Measurements from ENCODE around the gene HLA-A.

HLA-A gene

GRCh38 chr6:29933955-29934354 lies 8.4 kb upstream of the HLA-A start:
- in situ Hi-C loops (cut with MboI; ENCODE audit: low sequenced_read_pairs): no loop called here

GRCh38 chr6:29935273-29935955 lies 6.9 kb upstream of the HLA-A start:
- in situ Hi-C loops (cut with MboI; ENCODE audit: low sequenced_read_pairs): no loop called here

- in situ Hi-C loops (cut with MboI; ENCODE audit: low sequenced_read_pairs): no loop called here
Measured at GRCh38 chr6:29938746-29939508, 3.4 kb upstream of the HLA-A start.

GRCh38 chr6:29941016-29941415 lies 1.3 kb upstream of the HLA-A start:
- in situ Hi-C loops (cut with MboI; ENCODE audit: low sequenced_read_pairs): no loop called here

- in situ Hi-C loops (cut with MboI; ENCODE audit: low sequenced_read_pairs): no loop called here
Measured at GRCh38 chr6:29941471-29941870, 861 bp upstream of the HLA-A start.

GRCh38 chr6:29941916-29942274 lies 437 bp upstream of the HLA-A start:
- in situ Hi-C loops (cut with MboI; ENCODE audit: low sequenced_read_pairs): no loop called here

GRCh38 chr6:29943053-29943966 lies 978 bp downstream of the HLA-A start:
- in situ Hi-C loops (cut with MboI; ENCODE audit: low sequenced_read_pairs): no loop called here

- in situ Hi-C loops (cut with MboI; ENCODE audit: low sequenced_read_pairs): no loop called here
Measured at GRCh38 chr6:29945281-29945820, 3.0 kb downstream of the HLA-A start.

- in situ Hi-C loops (cut with MboI; ENCODE audit: low sequenced_read_pairs): no loop called here
Measured at GRCh38 chr6:29946223-29947076, 4.1 kb downstream of the HLA-A start.

GRCh38 chr6:29947077-29947980 lies 5.0 kb downstream of the HLA-A start:
- in situ Hi-C loops (cut with MboI; ENCODE audit: low sequenced_read_pairs): no loop called here

GRCh38 chr6:29948277-29948676 lies 5.9 kb downstream of the HLA-A start:
- in situ Hi-C loops (cut with MboI; ENCODE audit: low sequenced_read_pairs): no loop called here

GRCh38 chr6:29949934-29950333 lies 7.6 kb downstream of the HLA-A start:
- in situ Hi-C loops (cut with MboI; ENCODE audit: low sequenced_read_pairs): no loop called here

GRCh38 chr6:29951882-29952281 lies 9.6 kb downstream of the HLA-A start:
- in situ Hi-C loops (cut with MboI; ENCODE audit: low sequenced_read_pairs): no loop called here

- in situ Hi-C loops (cut with MboI; ENCODE audit: low sequenced_read_pairs): no loop called here
Measured at GRCh38 chr6:29953001-29953441, 10.7 kb downstream of the HLA-A start.

GRCh38 chr6:29953686-29954085 lies 11.4 kb downstream of the HLA-A start:
- in situ Hi-C loops (cut with MboI; ENCODE audit: low sequenced_read_pairs): no loop called here

GRCh38 chr6:29954272-29954671 lies 11.9 kb downstream of the HLA-A start:
- in situ Hi-C loops (cut with MboI; ENCODE audit: low sequenced_read_pairs): no loop called here

- in situ Hi-C loops (cut with MboI; ENCODE audit: low sequenced_read_pairs): no loop called here
Measured at GRCh38 chr6:29955783-29956182, 13.5 kb downstream of the HLA-A start.

- in situ Hi-C loops (cut with MboI; ENCODE audit: low sequenced_read_pairs): no loop called here
Measured at GRCh38 chr6:29956518-29956917, 14.2 kb downstream of the HLA-A start.

GRCh38 chr6:29958046-29958445 lies 15.7 kb downstream of the HLA-A start:
- in situ Hi-C loops (cut with MboI; ENCODE audit: low sequenced_read_pairs): no loop called here

Measured in hTERT RPE-1 (cell line).